Fibroblast of the aortic adventitia (primary cell): Measurements from ENCODE around the gene SH3RF3. TPM values are rescaled to one million over a fixed set of nuclear protein-coding genes. Genes with fewer than 3 reads are reported as not detected.

ENCODE experiments used
- DNase-seq: peaks from one replicate; pipeline ENCODE4 v3.0.0-alpha.2; 2010; ENCODE audit warnings: low read depth
- H3K4me3 ChIP-seq: 2 replicates; pipeline ENCODE4 v1.5.1; 2011; ENCODE audit warnings: low read depth, mild to moderate bottlenecking, control low read depth, low read length, moderate library complexity
- CTCF ChIP-seq: IDR thresholded peaks from 2 replicates; pipeline ENCODE4 v1.5.1; 2011; ENCODE audit warnings: mild to moderate bottlenecking, low read length, control low read depth, inconsistent platforms; ENCODE audit not compliant: insufficient read depth
- total RNA-seq: library from RNA; depleted of rRNA; stranded (reverse); fragments of >200 nt; gene quantifications from 2 replicates; pipeline ENCODE4 v1.2.3, GENCODE V29; 2012; ENCODE audit warnings: low replicate concordance

SH3RF3 gene
- total RNA-seq, 1 donor, result 8.4 TPM

- H3K4me3 ChIP-seq, result no peak overlapping the region
- no peak for TF ChIP-seq CTCF
- no peak for DNase-seq
Measured at GRCh38 chr2:109297566-109298490, 168.8 kb downstream of the SH3RF3 start.

- no peak for TF ChIP-seq CTCF
- no peak for DNase-seq
- no peak overlapping the region for H3K4me3 ChIP-seq
Measured at GRCh38 chr2:109298851-109299250, 169.8 kb downstream of the SH3RF3 start.

GRCh38 chr2:109299536-109299935 is 170.5 kb downstream of the SH3RF3 start:
- DNase-seq, result no peak
- no peak for TF ChIP-seq CTCF
- H3K4me3 ChIP-seq, result no peak overlapping the region

- TF ChIP-seq CTCF, result no peak
Measured at GRCh38 chr2:109300582-109300981, 171.6 kb downstream of the SH3RF3 start.

GRCh38 chr2:109301746-109302145 is 172.7 kb downstream of the SH3RF3 start:
- no peak overlapping the region for H3K4me3 ChIP-seq
- DNase-seq, result no peak
- TF ChIP-seq CTCF, result no peak

More at GRCh38 chr2:109300582-109300981, 171.6 kb downstream of the SH3RF3 start:
- no peak for DNase-seq
- no peak overlapping the region for H3K4me3 ChIP-seq

GRCh38 chr2:109302319-109302718 is 173.3 kb downstream of the SH3RF3 start:
- no peak overlapping the region for H3K4me3 ChIP-seq
- no peak for DNase-seq
- no peak for TF ChIP-seq CTCF
